NCI-H1436 treated with DMSO at 0.1 percent for 48 hours (cell line): ENCODE results near the gene SLIT2.

Experiments used
- DNase-seq: peaks from one replicate; lab custom pipeline; 2025; lab: John Stamatoyannopoulos, UW

The SLIT2 gene

GRCh38 chr4:20251796-20252655 lies at the start of gene SLIT2:
TSS of gene SLIT2 (plus strand) at chr4:20251905. CDS start at chr4:20253816, 1,911 bp downstream.
- DNase-seq: no peak

- DNase-seq: no peak
These were observed 48.2 kb upstream of the SLIT2 start for GRCh38 chr4:20203508-20203907.

GRCh38 chr4:20217521-20217920 lies 34.2 kb upstream of the SLIT2 start:
- DNase-seq: no peak

GRCh38 chr4:20217951-20218350 lies 33.8 kb upstream of the SLIT2 start:
- DNase-seq: no peak

GRCh38 chr4:20219521-20219920 lies 32.2 kb upstream of the SLIT2 start:
- no peak for DNase-seq

- no peak for DNase-seq
These were observed 13.7 kb upstream of the SLIT2 start for GRCh38 chr4:20237894-20238537.

- DNase-seq: no peak
These were observed 3.5 kb upstream of the SLIT2 start for GRCh38 chr4:20248155-20248558.

- DNase-seq: no peak
These were observed 2.4 kb upstream of the SLIT2 start for GRCh38 chr4:20249333-20249732.

GRCh38 chr4:20251031-20251795 lies 492 bp upstream of the SLIT2 start:
- DNase-seq: no peak

- no peak for DNase-seq
These were observed 1.1 kb downstream of the SLIT2 start for GRCh38 chr4:20252656-20253282.

- DNase-seq: no peak
These were observed 1.6 kb downstream of the SLIT2 start for GRCh38 chr4:20253283-20253734.

GRCh38 chr4:20253735-20254409 lies 2.2 kb downstream of the SLIT2 start:
- DNase-seq: no peak

GRCh38 chr4:20254511-20255250 lies 3.0 kb downstream of the SLIT2 start:
- DNase-seq: no peak

- no peak for DNase-seq
These were observed 3.5 kb downstream of the SLIT2 start for GRCh38 chr4:20255251-20255586.

GRCh38 chr4:20255823-20256222 lies 4.1 kb downstream of the SLIT2 start:
- DNase-seq: no peak

GRCh38 chr4:20256381-20256881 lies 4.7 kb downstream of the SLIT2 start:
- no peak for DNase-seq

GRCh38 chr4:20259707-20260106 lies 8.0 kb downstream of the SLIT2 start:
- DNase-seq: no peak

GRCh38 chr4:20260821-20261220 lies 9.1 kb downstream of the SLIT2 start:
- DNase-seq: no peak

GRCh38 chr4:20262221-20262620 lies 10.5 kb downstream of the SLIT2 start:
- DNase-seq: no peak

- no peak for DNase-seq
These were observed 13.0 kb downstream of the SLIT2 start for GRCh38 chr4:20264688-20265087.

- no peak for DNase-seq
These were observed 14.0 kb downstream of the SLIT2 start for GRCh38 chr4:20265726-20266125.
